Measurements from ENCODE around the gene STXBP2. TPM values are rescaled to one million over a fixed set of nuclear protein-coding genes. Genes with fewer than 3 reads are reported as not detected.

Gene STXBP2
- total and polyA plus RNA-seq, 2 experiments from 2014 or later = 1.8 to 2.0 TPM

GRCh38 chr19:7602240-7602934 is 34.5 kb upstream of the STXBP2 start:
- Histone ChIP-seq H3K36me3 (ENCODE audit: low read depth) (no peaks in the 10 kb centered on the region), H3K4me3 (no peak overlapping the region), H3F3A (ENCODE audit: insufficient read depth) (no peaks in the 10 kb centered on the region), H3K4me1 (ENCODE audit: insufficient read depth) (no peaks in the 10 kb centered on the region), H3K9me3 (ENCODE audit: low read depth) (no peaks in the 10 kb centered on the region), H3K79me2 (ENCODE audit: insufficient read depth) (no peaks in the 10 kb centered on the region), H3K9me2 (ENCODE audit: insufficient read depth) (no peaks in the 10 kb centered on the region), H3K9ac (no peak overlapping the region), H3K27ac (no peak overlapping the region), H3K27me3 (replicated peaks; ENCODE audit: insufficient read depth) (peaks cover 6% of the 10 kb centered on the region), H4K20me1 (ENCODE audit: insufficient read depth) (no peaks in the 10 kb centered on the region), H3K4me2 (ENCODE audit: unreplicated experiment) (no peak overlapping the region), H2AFZ (no peak overlapping the region)
- 27 to 36% methylated on average over 11 to 15 of the region's 15 CpGs for WGBS, 2 experiments (ENCODE audit: low coverage in 1 of 2, low lambda C conversion rate in 2 of 2, missing lambda C conversion rate in 2 of 2)
- no peak for DNase-seq
- in situ Hi-C loops (cut with MboI) = no loop called here
- TF ChIP-seq EZH2 (IDR thresholded peaks at IDR 0.05; ENCODE audit: insufficient read depth, poor library complexity, severe bottlenecking) = no peak
- no peak for TF ChIP-seq EZH2phosphoT487 (IDR thresholded peaks at IDR 0.05; ENCODE audit: insufficient read depth, low read depth)

- no peak overlapping the region for H3K4me3 ChIP-seq
- no peak for DNase-seq
- H3K79me2 ChIP-seq (ENCODE audit: insufficient read depth) = no peaks in the 10 kb centered on the region
- no peaks in the 10 kb centered on the region for H3K4me1 ChIP-seq (ENCODE audit: insufficient read depth)
- no peaks in the 10 kb centered on the region for H3K36me3 ChIP-seq (ENCODE audit: low read depth)
- in situ Hi-C loops (cut with MboI) = no loop called here
- H3K9ac ChIP-seq = no peak overlapping the region
- no peak overlapping the region for H2AFZ ChIP-seq
- no peaks in the 10 kb centered on the region for H3K27me3 ChIP-seq (replicated peaks; ENCODE audit: insufficient read depth)
- H4K20me1 ChIP-seq (ENCODE audit: insufficient read depth) = no peaks in the 10 kb centered on the region
- H3K27ac ChIP-seq = no peak overlapping the region
- TF ChIP-seq EZH2phosphoT487 (IDR thresholded peaks at IDR 0.05; ENCODE audit: insufficient read depth, low read depth) (no peak), EZH2 (IDR thresholded peaks at IDR 0.05; ENCODE audit: insufficient read depth, poor library complexity, severe bottlenecking) (no peak)
- H3K9me2 ChIP-seq (ENCODE audit: insufficient read depth) = no peaks in the 10 kb centered on the region
- WGBS, 2 experiments (ENCODE audit: low coverage in 1 of 2, low lambda C conversion rate in 2 of 2, missing lambda C conversion rate in 2 of 2) = 51 to 66% methylated on average over 11 of the region's 11 CpGs
- H3F3A ChIP-seq (ENCODE audit: insufficient read depth) = no peaks in the 10 kb centered on the region
- H3K9me3 ChIP-seq (ENCODE audit: low read depth) = no peaks in the 10 kb centered on the region
- H3K4me2 ChIP-seq (ENCODE audit: unreplicated experiment) = no peak overlapping the region
These were observed 33.9 kb upstream of the STXBP2 start for GRCh38 chr19:7602935-7603497.

GRCh38 chr19:7603919-7604318 is 33.0 kb upstream of the STXBP2 start:
- no peak overlapping the region for H2AFZ ChIP-seq
- no peak overlapping the region for H3K4me2 ChIP-seq (ENCODE audit: unreplicated experiment)
- no peaks in the 10 kb centered on the region for H3K79me2 ChIP-seq (ENCODE audit: insufficient read depth)
- H3K36me3 ChIP-seq (ENCODE audit: low read depth) = no peaks in the 10 kb centered on the region
- no peak overlapping the region for H3K4me3 ChIP-seq
- no peaks in the 10 kb centered on the region for H3K9me2 ChIP-seq (ENCODE audit: insufficient read depth)
- TF ChIP-seq EZH2 (IDR thresholded peaks at IDR 0.05; ENCODE audit: insufficient read depth, poor library complexity, severe bottlenecking) (no peak), EZH2phosphoT487 (IDR thresholded peaks at IDR 0.05; ENCODE audit: insufficient read depth, low read depth) (no peak)
- no peaks in the 10 kb centered on the region for H4K20me1 ChIP-seq (ENCODE audit: insufficient read depth)
- no peaks in the 10 kb centered on the region for H3K9me3 ChIP-seq (ENCODE audit: low read depth)
- no peak overlapping the region for H3K27ac ChIP-seq
- in situ Hi-C loops (cut with MboI) = no loop called here
- no peaks in the 10 kb centered on the region for H3F3A ChIP-seq (ENCODE audit: insufficient read depth)
- no peak for DNase-seq
- H3K27me3 ChIP-seq (replicated peaks; ENCODE audit: insufficient read depth) = no peaks in the 10 kb centered on the region
- WGBS, 2 experiments (ENCODE audit: low coverage in 1 of 2, low lambda C conversion rate in 2 of 2, missing lambda C conversion rate in 2 of 2) = 80 to 81% methylated on average over 9 of the region's 9 CpGs
- no peak overlapping the region for H3K9ac ChIP-seq
- H3K4me1 ChIP-seq (ENCODE audit: insufficient read depth) = no peaks in the 10 kb centered on the region

- H3K27me3 ChIP-seq (replicated peaks; ENCODE audit: insufficient read depth) = no peaks in the 10 kb centered on the region
- H3K27ac ChIP-seq = no peak overlapping the region
- WGBS, 2 experiments (ENCODE audit: low coverage in 1 of 2, low lambda C conversion rate in 2 of 2, missing lambda C conversion rate in 2 of 2) = 70 to 88% methylated on average over 8 to 14 of the region's 14 CpGs
- no peak for TF ChIP-seq EZH2phosphoT487 (IDR thresholded peaks at IDR 0.05; ENCODE audit: insufficient read depth, low read depth)
- TF ChIP-seq EZH2 (IDR thresholded peaks at IDR 0.05; ENCODE audit: insufficient read depth, poor library complexity, severe bottlenecking) = no peak
- no peaks in the 10 kb centered on the region for H4K20me1 ChIP-seq (ENCODE audit: insufficient read depth)
- no peaks in the 10 kb centered on the region for H3K79me2 ChIP-seq (ENCODE audit: insufficient read depth)
- no peak overlapping the region for H3K9ac ChIP-seq
- in situ Hi-C loops (cut with MboI) = no loop called here
- no peak overlapping the region for H3K4me2 ChIP-seq (ENCODE audit: unreplicated experiment)
- H3F3A ChIP-seq (ENCODE audit: insufficient read depth) = no peaks in the 10 kb centered on the region
- H3K36me3 ChIP-seq (ENCODE audit: low read depth) = no peaks in the 10 kb centered on the region
- no peaks in the 10 kb centered on the region for H3K9me3 ChIP-seq (ENCODE audit: low read depth)
- DNase-seq = peak; percentile 19
- no peaks in the 10 kb centered on the region for H3K9me2 ChIP-seq (ENCODE audit: insufficient read depth)
- no peak overlapping the region for H3K4me3 ChIP-seq
- no peaks in the 10 kb centered on the region for H3K4me1 ChIP-seq (ENCODE audit: insufficient read depth)
- H2AFZ ChIP-seq = no peak overlapping the region
These were observed 31.3 kb upstream of the STXBP2 start for GRCh38 chr19:7605490-7606222.
